ENCODE data around the gene ABHD5. TPM values are rescaled to one million over a fixed set of nuclear protein-coding genes. Genes with fewer than 3 reads are reported as not detected.

The ABHD5 gene
- total RNA-seq, 1 experiment from 2014 or later: 11.3 TPM

GRCh38 chr3:43674345-43675085 is 16.2 kb upstream of the ABHD5 start:
- DNase-seq (ENCODE audit: low spot score): no peak
- Mint-ChIP-seq H3K9me3 (peaks cover 25% of the 10 kb centered on the region), H3K36me3 (peaks cover 27% of the 10 kb centered on the region), H3K27me3 (ENCODE audit: low read depth) (no peaks in the 10 kb centered on the region), H3K4me1 (no peaks in the 10 kb centered on the region), H3K27ac (no peak overlapping the region), H3K4me3 (no peak overlapping the region)
- ChIA-PET POLR2A (no interaction called here), CTCF (no interaction called here)
- no peak for TF ChIP-seq SOX15 (CRISPR knock-in tag; IDR thresholded peaks at IDR 0.05)
- no peak for TF ChIP-seq TEAD4 (CRISPR knock-in tag; IDR thresholded peaks at IDR 0.05)
- no peak for TF ChIP-seq GABPB1 (CRISPR knock-in tag; IDR thresholded peaks at IDR 0.05)
- no peak for ATAC-seq

GRCh38 chr3:43675593-43675992 is 15.1 kb upstream of the ABHD5 start:
- H3K36me3 Mint-ChIP-seq: peaks cover 36% of the 10 kb centered on the region
- TF ChIP-seq ZNF425 (CRISPR knock-in tag; conservative IDR thresholded peaks at IDR 0.05) (no peak), NR3C1 (CRISPR knock-in tag; conservative IDR thresholded peaks at IDR 0.05; ENCODE audit: low read depth) (no peak)
- TF ChIP-seq, protein P1, sequence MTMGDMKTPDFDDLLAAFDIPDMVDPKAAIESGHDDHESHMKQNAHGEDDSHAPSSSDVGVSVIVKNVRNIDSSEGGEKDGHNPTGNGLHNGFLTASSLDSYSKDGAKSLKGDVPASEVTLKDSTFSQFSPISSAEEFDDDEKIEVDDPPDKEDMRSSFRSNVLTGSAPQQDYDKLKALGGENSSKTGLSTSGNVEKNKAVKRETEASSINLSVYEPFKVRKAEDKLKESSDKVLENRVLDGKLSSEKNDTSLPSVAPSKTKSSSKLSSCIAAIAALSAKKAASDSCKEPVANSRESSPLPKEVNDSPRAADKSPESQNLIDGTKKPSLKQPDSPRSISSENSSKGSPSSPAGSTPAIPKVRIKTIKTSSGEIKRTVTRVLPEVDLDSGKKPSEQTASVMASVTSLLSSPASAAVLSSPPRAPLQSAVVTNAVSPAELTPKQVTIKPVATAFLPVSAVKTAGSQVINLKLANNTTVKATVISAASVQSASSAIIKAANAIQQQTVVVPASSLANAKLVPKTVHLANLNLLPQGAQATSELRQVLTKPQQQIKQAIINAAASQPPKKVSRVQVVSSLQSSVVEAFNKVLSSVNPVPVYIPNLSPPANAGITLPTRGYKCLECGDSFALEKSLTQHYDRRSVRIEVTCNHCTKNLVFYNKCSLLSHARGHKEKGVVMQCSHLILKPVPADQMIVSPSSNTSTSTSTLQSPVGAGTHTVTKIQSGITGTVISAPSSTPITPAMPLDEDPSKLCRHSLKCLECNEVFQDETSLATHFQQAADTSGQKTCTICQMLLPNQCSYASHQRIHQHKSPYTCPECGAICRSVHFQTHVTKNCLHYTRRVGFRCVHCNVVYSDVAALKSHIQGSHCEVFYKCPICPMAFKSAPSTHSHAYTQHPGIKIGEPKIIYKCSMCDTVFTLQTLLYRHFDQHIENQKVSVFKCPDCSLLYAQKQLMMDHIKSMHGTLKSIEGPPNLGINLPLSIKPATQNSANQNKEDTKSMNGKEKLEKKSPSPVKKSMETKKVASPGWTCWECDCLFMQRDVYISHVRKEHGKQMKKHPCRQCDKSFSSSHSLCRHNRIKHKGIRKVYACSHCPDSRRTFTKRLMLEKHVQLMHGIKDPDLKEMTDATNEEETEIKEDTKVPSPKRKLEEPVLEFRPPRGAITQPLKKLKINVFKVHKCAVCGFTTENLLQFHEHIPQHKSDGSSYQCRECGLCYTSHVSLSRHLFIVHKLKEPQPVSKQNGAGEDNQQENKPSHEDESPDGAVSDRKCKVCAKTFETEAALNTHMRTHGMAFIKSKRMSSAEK (CRISPR knock-in tag; IDR thresholded peaks at IDR 0.05; ENCODE audit: borderline replicate concordance): no peak
- no peaks in the 10 kb centered on the region for H3K27me3 Mint-ChIP-seq (ENCODE audit: low read depth)
- DNase-seq (ENCODE audit: low spot score): no peak
- H3K4me3 Mint-ChIP-seq: no peak overlapping the region
- H3K9me3 Mint-ChIP-seq: peaks cover 36% of the 10 kb centered on the region
- H3K27ac Mint-ChIP-seq: no peak overlapping the region
- no peak for ATAC-seq
- ChIA-PET POLR2A (no interaction called here), CTCF (no interaction called here)
- H3K4me1 Mint-ChIP-seq: no peaks in the 10 kb centered on the region

- ATAC-seq (no peak), DNase-seq (ENCODE audit: low spot score) (no peak)
- Mint-ChIP-seq H3K27ac (no peak overlapping the region), H3K4me1 (no peaks in the 10 kb centered on the region), H3K36me3 (peaks cover 36% of the 10 kb centered on the region), H3K9me3 (peaks cover 36% of the 10 kb centered on the region), H3K27me3 (ENCODE audit: low read depth) (no peaks in the 10 kb centered on the region), H3K4me3 (no peak overlapping the region)
- ChIA-PET CTCF (no interaction called here), POLR2A (no interaction called here)
- TF ChIP-seq, protein P2, sequence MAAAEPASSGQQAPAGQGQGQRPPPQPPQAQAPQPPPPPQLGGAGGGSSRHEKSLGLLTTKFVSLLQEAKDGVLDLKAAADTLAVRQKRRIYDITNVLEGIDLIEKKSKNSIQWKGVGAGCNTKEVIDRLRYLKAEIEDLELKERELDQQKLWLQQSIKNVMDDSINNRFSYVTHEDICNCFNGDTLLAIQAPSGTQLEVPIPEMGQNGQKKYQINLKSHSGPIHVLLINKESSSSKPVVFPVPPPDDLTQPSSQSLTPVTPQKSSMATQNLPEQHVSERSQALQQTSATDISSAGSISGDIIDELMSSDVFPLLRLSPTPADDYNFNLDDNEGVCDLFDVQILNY (CRISPR knock-in tag; IDR thresholded peaks at IDR 0.05): no peak
- no peak for TF ChIP-seq ETV6 (CRISPR knock-in tag; IDR thresholded peaks at IDR 0.05)
- no peak for TF ChIP-seq ATF2 (CRISPR knock-in tag; IDR thresholded peaks at IDR 0.05; ENCODE audit: borderline replicate concordance, low read depth)
- no peak for TF ChIP-seq NFE2L1 (CRISPR knock-in tag; IDR thresholded peaks at IDR 0.05)
- TF ChIP-seq MYBL2 (CRISPR knock-in tag; IDR thresholded peaks at IDR 0.05): no peak
- TF ChIP-seq, protein P3, sequence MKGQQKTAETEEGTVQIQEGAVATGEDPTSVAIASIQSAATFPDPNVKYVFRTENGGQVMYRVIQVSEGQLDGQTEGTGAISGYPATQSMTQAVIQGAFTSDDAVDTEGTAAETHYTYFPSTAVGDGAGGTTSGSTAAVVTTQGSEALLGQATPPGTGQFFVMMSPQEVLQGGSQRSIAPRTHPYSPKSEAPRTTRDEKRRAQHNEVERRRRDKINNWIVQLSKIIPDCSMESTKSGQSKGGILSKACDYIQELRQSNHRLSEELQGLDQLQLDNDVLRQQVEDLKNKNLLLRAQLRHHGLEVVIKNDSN (CRISPR knock-in tag; IDR thresholded peaks at IDR 0.05): no peak
- TF ChIP-seq ELF4 (CRISPR knock-in tag; IDR thresholded peaks at IDR 0.05; ENCODE audit: low read depth): no peak
- TF ChIP-seq, protein P4, sequence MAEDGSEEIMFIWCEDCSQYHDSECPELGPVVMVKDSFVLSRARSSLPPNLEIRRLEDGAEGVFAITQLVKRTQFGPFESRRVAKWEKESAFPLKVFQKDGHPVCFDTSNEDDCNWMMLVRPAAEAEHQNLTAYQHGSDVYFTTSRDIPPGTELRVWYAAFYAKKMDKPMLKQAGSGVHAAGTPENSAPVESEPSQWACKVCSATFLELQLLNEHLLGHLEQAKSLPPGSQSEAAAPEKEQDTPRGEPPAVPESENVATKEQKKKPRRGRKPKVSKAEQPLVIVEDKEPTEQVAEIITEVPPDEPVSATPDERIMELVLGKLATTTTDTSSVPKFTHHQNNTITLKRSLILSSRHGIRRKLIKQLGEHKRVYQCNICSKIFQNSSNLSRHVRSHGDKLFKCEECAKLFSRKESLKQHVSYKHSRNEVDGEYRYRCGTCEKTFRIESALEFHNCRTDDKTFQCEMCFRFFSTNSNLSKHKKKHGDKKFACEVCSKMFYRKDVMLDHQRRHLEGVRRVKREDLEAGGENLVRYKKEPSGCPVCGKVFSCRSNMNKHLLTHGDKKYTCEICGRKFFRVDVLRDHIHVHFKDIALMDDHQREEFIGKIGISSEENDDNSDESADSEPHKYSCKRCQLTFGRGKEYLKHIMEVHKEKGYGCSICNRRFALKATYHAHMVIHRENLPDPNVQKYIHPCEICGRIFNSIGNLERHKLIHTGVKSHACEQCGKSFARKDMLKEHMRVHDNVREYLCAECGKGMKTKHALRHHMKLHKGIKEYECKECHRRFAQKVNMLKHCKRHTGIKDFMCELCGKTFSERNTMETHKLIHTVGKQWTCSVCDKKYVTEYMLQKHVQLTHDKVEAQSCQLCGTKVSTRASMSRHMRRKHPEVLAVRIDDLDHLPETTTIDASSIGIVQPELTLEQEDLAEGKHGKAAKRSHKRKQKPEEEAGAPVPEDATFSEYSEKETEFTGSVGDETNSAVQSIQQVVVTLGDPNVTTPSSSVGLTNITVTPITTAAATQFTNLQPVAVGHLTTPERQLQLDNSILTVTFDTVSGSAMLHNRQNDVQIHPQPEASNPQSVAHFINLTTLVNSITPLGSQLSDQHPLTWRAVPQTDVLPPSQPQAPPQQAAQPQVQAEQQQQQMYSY (CRISPR knock-in tag; IDR thresholded peaks at IDR 0.05): no peak
- TF ChIP-seq GRHL2 (CRISPR knock-in tag; IDR thresholded peaks at IDR 0.05; ENCODE audit: insufficient replicate concordance, severe bottlenecking): no peak
- TF ChIP-seq PRRX2 (CRISPR knock-in tag; IDR thresholded peaks at IDR 0.05): no peak
- TF ChIP-seq NFYB (CRISPR knock-in tag; conservative IDR thresholded peaks at IDR 0.05; ENCODE audit: low read depth): no peak
Measured at GRCh38 chr3:43676441-43676840, 14.3 kb upstream of the ABHD5 start.
